ENCODE data around the gene HDAC9.

- no peak for TF ChIP-seq ZNF274 (IDR thresholded peaks at IDR 0.05; ENCODE audit: low read depth, low read length)
- TF ChIP-seq YY1 (IDR thresholded peaks at IDR 0.05; ENCODE audit: insufficient read depth, insufficient read length): no peak
These were observed 501.0 kb downstream of the HDAC9 start for GRCh38 chr7:18996583-18996982.
